T-cell (primary cell): ENCODE results near the gene TTC23. TPM values are rescaled to one million over a fixed set of nuclear protein-coding genes. Genes with fewer than 3 reads are reported as not detected.

Experiments
- ATAC-seq, 4 experiments: fragments of 200-7000 bp in 3 of 4; fragments of 150-1000 bp in 1 of 4; cut with Tn5 transposase; replicated peaks in 1 of 4; 1 replicate in 3 of 4; 2 replicates in 1 of 4; pipeline ENCODE4 v1.10.0; 2021; ENCODE audit warnings: moderate library complexity in 3 of 4, mild to moderate bottlenecking in 2 of 4, moderate number of reproducible peaks in 1 of 4
- CTCF ChIA-PET, 2 donors: fragments of 300-600 bp; sonication (Branson Sonifier 250); formaldehyde crosslinking; loops; one replicate each; lab custom pipeline; 2022; ENCODE audit warnings: antibody characterized with exemption in 2 of 2; lab: Charles Lee
- POLR2A ChIA-PET, 2 donors: fragments of 300-600 bp; sonication (Branson Sonifier 250); formaldehyde crosslinking; loops; one replicate each; lab custom pipeline; 2022; ENCODE audit warnings: antibody characterized with exemption in 2 of 2; lab: Charles Lee
- DNase-seq, 35 experiments: peaks; one replicate each; pipeline versions ENCODE4 v3.0.0 to v3.0.0-alpha.2; 2013 to 2023
- H3K27ac ChIP-seq: one replicate; pipeline ENCODE4 v1.5.1; 2013; ENCODE audit warnings: low read length
- H3K27me3 ChIP-seq, 2 experiments: replicated peaks in 1 of 2; 1 replicate in 1 of 2; 2 replicates in 1 of 2; pipeline versions ENCODE4 v1.6.1 to v1.7.0; 2013; ENCODE audit warnings: low read length in 1 of 2, mixed read lengths in 1 of 2; ENCODE audit not compliant: control insufficient read depth in 2 of 2, insufficient read depth in 2 of 2; ENCODE audit errors: extremely low read depth in 1 of 2
- H3K36me3 ChIP-seq, 2 donors: 1 replicate in 1 of 2; 2 replicates in 1 of 2; pipeline versions ENCODE4 v1.6.1 to v1.7.0; 2013; ENCODE audit warnings: low read length in 1 of 2; ENCODE audit not compliant: control insufficient read depth in 2 of 2, insufficient read depth in 1 of 2; ENCODE audit errors: extremely low read depth in 1 of 2
- H3K4me1 ChIP-seq, 2 experiments: 1 replicate in 1 of 2; 2 replicates in 1 of 2; pipeline versions ENCODE4 v1.6.1 to v1.7.0; 2013; ENCODE audit warnings: low read length in 2 of 2, mixed read lengths in 1 of 2; ENCODE audit not compliant: insufficient read depth in 2 of 2, control insufficient read depth in 1 of 2; ENCODE audit errors: extremely low read depth in 1 of 2
- H3K4me3 ChIP-seq, 2 donors: 1 replicate in 1 of 2; 2 replicates in 1 of 2; pipeline versions ENCODE4 v1.5.1 to v1.7.0; 2013; ENCODE audit warnings: mild to moderate bottlenecking in 2 of 2, low read length in 1 of 2, moderate library complexity in 1 of 2; ENCODE audit not compliant: control insufficient read depth in 1 of 2; ENCODE audit errors: extremely low read depth in 1 of 2
- H3K9me3 ChIP-seq: 2 replicates; pipeline ENCODE4 v1.7.0; 2013
- H3K27ac Mint-ChIP-seq, 2 donors: one replicate each; pipeline ENCODE4 v1.8.0; 2020 to 2021; ENCODE audit warnings: mild to moderate bottlenecking in 2 of 2, mixed read lengths in 2 of 2
- H3K27me3 Mint-ChIP-seq, 2 donors: one replicate each; pipeline ENCODE4 v1.8.0; 2021 to 2022; ENCODE audit warnings: mixed read lengths in 2 of 2
- H3K36me3 Mint-ChIP-seq: one replicate; pipeline ENCODE4 v1.8.0; 2021; ENCODE audit warnings: mixed read lengths
- H3K4me1 Mint-ChIP-seq, 3 donors: one replicate each; pipeline ENCODE4 v1.8.0; 2020 to 2022; ENCODE audit warnings: mixed read lengths in 3 of 3, mild to moderate bottlenecking in 1 of 3
- H3K4me3 Mint-ChIP-seq, 3 donors: one replicate each; pipeline ENCODE4 v1.8.0; 2020 to 2022; ENCODE audit warnings: mild to moderate bottlenecking in 3 of 3, mixed read lengths in 3 of 3, moderate library complexity in 3 of 3
- H3K9me3 Mint-ChIP-seq, 3 donors: one replicate each; pipeline ENCODE4 v1.8.0; 2020 to 2022; ENCODE audit warnings: mixed read lengths in 3 of 3
- WGBS: methylation state at CpG from one replicate; pipeline ENCODE4 v1.1.5; 2013; ENCODE audit warnings: missing lambda C conversion rate; ENCODE audit not compliant: insufficient coverage; 5-methylcytosine and 5-hydroxymethylcytosine counted together
- total RNA-seq, 35 experiments: library from RNA in 6 of 35; stranded (reverse) in 6 of 35; fragments of 120-200 nt in 1 of 35; gene quantifications; one replicate each; pipeline versions ENCODE4 v1.2.1 to v1.2.4 and lab custom pipeline; 2013 to 2026

The TTC23 gene
- total RNA-seq, 5 donors from 2014 or later (not counting 1 experiment from before 2014, with no cell fraction given) = 0.18 to 2.2 (median 1.3) TPM; not detected in 2

- H3K36me3 ChIP-seq = peaks cover 0 to 3% of the 10 kb centered on the region in 2 donors
- no peaks in the 10 kb centered on the region for H3K36me3 Mint-ChIP-seq
- H3K27ac ChIP-seq = no peak overlapping the region
- H3K4me3 ChIP-seq = no peak overlapping the region
- WGBS = 87% methylated on average over 5 of the region's 7 CpGs
- POLR2A ChIA-PET = no interaction called here
- ATAC-seq = no peak
- peaks cover 0 to 15% of the 10 kb centered on the region in 2 experiments for H3K27me3 ChIP-seq
- H3K4me1 ChIP-seq = no peaks in the 10 kb centered on the region
- CTCF ChIA-PET = interaction anchor here in 1 of 2 donors (0.7 kb wide), 1 partner anchor 188 kb away, joined by 3 read pairs; no protein-coding TSS in a partner anchor
- no peaks in the 10 kb centered on the region for H3K9me3 ChIP-seq
- H3K4me1 Mint-ChIP-seq = no peaks in the 10 kb centered on the region
- no peaks in the 10 kb centered on the region for H3K27me3 Mint-ChIP-seq
- H3K9me3 Mint-ChIP-seq = no peaks in the 10 kb centered on the region
- no peak for DNase-seq
- H3K27ac Mint-ChIP-seq = no peak overlapping the region
- H3K4me3 Mint-ChIP-seq = no peak overlapping the region
These were observed 123.2 kb downstream of the TTC23 start for GRCh38 chr15:99126131-99126588.

- no peaks in the 10 kb centered on the region for H3K36me3 Mint-ChIP-seq
- CTCF ChIA-PET = no interaction called here
- H3K9me3 Mint-ChIP-seq = no peaks in the 10 kb centered on the region
These were observed 124.1 kb downstream of the TTC23 start for GRCh38 chr15:99125061-99125891.

GRCh38 chr15:99124641-99125040 lies 124.7 kb downstream of the TTC23 start:
- ChIA-PET CTCF (no interaction called here), POLR2A (no interaction called here)
- Histone ChIP-seq H3K27me3 (peaks cover 0 to 21% of the 10 kb centered on the region in 2 experiments), H3K27ac (no peak overlapping the region), H3K4me3 (no peak overlapping the region), H3K36me3 (peaks cover 0 to 3% of the 10 kb centered on the region in 2 donors), H3K9me3 (no peaks in the 10 kb centered on the region), H3K4me1 (no peaks in the 10 kb centered on the region)
- 87% methylated on average over 2 of the region's 8 CpGs for WGBS
- Mint-ChIP-seq H3K4me1 (no peaks in the 10 kb centered on the region), H3K27me3 (peaks cover 0 to 10% of the 10 kb centered on the region in 2 donors), H3K27ac (no peak overlapping the region), H3K4me3 (no peak overlapping the region), H3K36me3 (no peaks in the 10 kb centered on the region), H3K9me3 (no peaks in the 10 kb centered on the region)
- DNase-seq (no peak), ATAC-seq (no peak)

More at GRCh38 chr15:99125061-99125891, 124.1 kb downstream of the TTC23 start:
- peaks cover 0 to 3% of the 10 kb centered on the region in 2 donors for H3K36me3 ChIP-seq
- no peak overlapping the region for H3K4me3 ChIP-seq
- POLR2A ChIA-PET = no interaction called here
- Mint-ChIP-seq H3K4me1 (no peaks in the 10 kb centered on the region), H3K27me3 (peaks cover 0 to 7% of the 10 kb centered on the region in 2 donors), H3K27ac (no peak overlapping the region), H3K4me3 (no peak overlapping the region)
- peaks cover 0 to 18% of the 10 kb centered on the region in 2 experiments for H3K27me3 ChIP-seq
- H3K4me1 ChIP-seq = no peaks in the 10 kb centered on the region
- H3K27ac ChIP-seq = no peak overlapping the region
- H3K9me3 ChIP-seq = no peaks in the 10 kb centered on the region
- WGBS = 86% methylated on average over 25 of the region's 29 CpGs
- DNase-seq (no peak), ATAC-seq (no peak)

GRCh38 chr15:99123713-99124451 lies 125.5 kb downstream of the TTC23 start:
- no peak for DNase-seq
- Mint-ChIP-seq H3K27ac (no peak overlapping the region), H3K27me3 (peaks cover 0 to 10% of the 10 kb centered on the region in 2 donors), H3K4me3 (no peak overlapping the region), H3K36me3 (no peaks in the 10 kb centered on the region), H3K9me3 (no peaks in the 10 kb centered on the region), H3K4me1 (no peaks in the 10 kb centered on the region)
- Histone ChIP-seq H3K9me3 (no peaks in the 10 kb centered on the region), H3K27ac (no peak overlapping the region), H3K4me1 (no peaks in the 10 kb centered on the region), H3K36me3 (peaks cover 0 to 3% of the 10 kb centered on the region in 2 donors), H3K27me3 (peaks cover 0 to 21% of the 10 kb centered on the region in 2 experiments), H3K4me3 (no peak overlapping the region)
- 42% methylated on average over 16 of the region's 20 CpGs for WGBS
- CTCF ChIA-PET = no interaction called here
- no peak for ATAC-seq
- POLR2A ChIA-PET = no interaction called here

GRCh38 chr15:99122831-99123712 lies 126.3 kb downstream of the TTC23 start:
- H3K36me3 Mint-ChIP-seq = no peaks in the 10 kb centered on the region
- H3K4me1 Mint-ChIP-seq = no peaks in the 10 kb centered on the region
- peaks cover 0 to 10% of the 10 kb centered on the region in 2 donors for H3K27me3 Mint-ChIP-seq
- Histone ChIP-seq H3K36me3 (peaks cover 0 to 3% of the 10 kb centered on the region in 2 donors), H3K9me3 (no peaks in the 10 kb centered on the region), H3K4me1 (no peaks in the 10 kb centered on the region), H3K27me3 (peaks cover 0 to 21% of the 10 kb centered on the region in 2 experiments), H3K4me3 (no peak overlapping the region), H3K27ac (no peak overlapping the region)
- 84% methylated on average over 13 of the region's 22 CpGs for WGBS
- no peak for ATAC-seq
- H3K4me3 Mint-ChIP-seq = no peak overlapping the region
- ChIA-PET CTCF (no interaction called here), POLR2A (no interaction called here)
- H3K27ac Mint-ChIP-seq = no peak overlapping the region
- DNase-seq = no peak
- H3K9me3 Mint-ChIP-seq = no peaks in the 10 kb centered on the region
